Hematopoietic multipotent progenitor cell treated with erythropoietin and hydrocortisone succinate and interleukin-3 and kit ligand, for 15 days (in vitro differentiated cells): ENCODE data around the gene LIN54.
A peak's percentile ranks its signal among the peaks of the same experiment; 100 is the strongest.

Experiments
- DNase-seq: peaks from one replicate; pipeline ENCODE4 v3.0.0-alpha.2; 2015; ENCODE audit warnings: low spot score

Gene LIN54

DNA sequence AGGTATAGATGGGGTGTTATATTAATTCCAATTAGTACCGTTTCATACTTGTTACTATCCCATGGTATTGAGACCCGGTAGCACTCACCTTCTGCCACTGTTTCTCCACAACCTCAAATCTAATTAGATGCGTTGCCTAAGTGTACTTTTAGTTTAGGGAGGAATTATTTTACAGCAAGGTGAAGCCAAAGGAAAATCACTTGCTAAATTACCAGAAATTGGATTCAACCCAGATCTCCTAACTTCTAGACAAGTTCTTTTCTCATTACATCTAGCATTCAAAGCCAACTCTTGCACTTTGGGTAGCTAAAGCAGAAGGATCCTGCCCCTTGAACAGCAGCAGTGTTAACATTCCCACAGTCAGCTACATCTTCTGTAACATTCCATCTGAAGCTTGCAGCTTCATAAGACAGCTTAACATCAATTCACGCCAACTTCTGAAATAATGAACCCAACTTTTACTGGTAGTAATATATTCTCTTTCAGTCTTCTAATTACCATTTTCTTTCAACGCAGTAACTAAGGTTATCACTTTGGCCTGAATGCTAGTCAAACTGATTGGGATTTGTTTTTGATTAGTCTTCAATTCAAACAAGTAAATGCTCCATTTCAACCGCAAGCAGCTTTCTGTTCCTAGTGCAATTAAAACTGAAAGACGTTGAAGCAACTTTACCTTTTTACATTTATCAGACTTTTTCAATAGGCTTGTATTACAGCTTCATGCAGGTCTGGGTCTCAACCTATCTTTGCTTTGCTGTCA is 118.7 kb downstream of the LIN54 start:
- no peak for DNase-seq

DNA sequence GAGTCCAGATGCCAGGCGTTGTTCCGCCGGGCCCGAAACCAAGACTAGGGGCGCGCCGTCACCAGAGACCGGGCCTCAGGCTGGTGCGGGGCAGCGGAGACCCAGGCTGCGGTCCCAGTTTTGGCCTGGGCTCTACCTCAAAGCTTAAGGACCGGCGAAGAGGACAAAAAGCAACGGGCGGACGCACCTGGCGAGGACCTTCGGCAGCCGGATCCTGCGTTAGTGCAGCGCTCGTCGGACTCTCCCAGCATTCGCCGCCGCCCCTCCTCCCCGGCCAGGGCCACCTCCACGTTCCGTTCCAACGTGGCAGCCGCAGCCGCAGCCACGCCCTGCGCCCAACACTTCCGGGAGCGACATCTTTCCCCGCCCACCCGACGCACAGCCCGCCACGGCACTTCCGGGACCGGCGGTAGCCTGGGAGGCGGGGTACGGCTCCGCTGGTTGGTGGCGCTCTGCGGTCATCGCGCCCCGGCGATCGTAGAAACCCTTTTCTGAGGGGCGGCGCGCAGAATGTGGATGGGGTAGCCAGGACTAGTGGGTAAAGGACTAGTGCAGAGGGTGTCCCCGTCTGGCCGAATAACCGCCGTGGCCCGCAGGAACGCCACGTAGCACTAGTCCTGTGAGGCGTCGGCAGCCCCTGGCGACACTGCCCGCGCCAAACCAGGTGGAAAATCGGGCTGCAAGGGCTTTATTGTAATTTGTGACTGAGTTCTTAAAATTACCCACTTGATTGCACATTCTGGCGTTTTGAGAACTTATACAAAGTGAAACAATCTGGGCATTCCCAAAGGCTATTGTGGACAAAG is 119.5 kb downstream of the LIN54 start, which contains the start of gene SEC31A:
Gene SEC31A (minus strand): TSS at position 253 of the 806 bp plus-strand sequence. CDS start 9,217 bp downstream, outside the sequence.
- peak; percentile 96 for DNase-seq

- DNase-seq, result no peak
These were observed 120.1 kb downstream of the LIN54 start for GRCh38 chr4:82890528-82890900.

DNA sequence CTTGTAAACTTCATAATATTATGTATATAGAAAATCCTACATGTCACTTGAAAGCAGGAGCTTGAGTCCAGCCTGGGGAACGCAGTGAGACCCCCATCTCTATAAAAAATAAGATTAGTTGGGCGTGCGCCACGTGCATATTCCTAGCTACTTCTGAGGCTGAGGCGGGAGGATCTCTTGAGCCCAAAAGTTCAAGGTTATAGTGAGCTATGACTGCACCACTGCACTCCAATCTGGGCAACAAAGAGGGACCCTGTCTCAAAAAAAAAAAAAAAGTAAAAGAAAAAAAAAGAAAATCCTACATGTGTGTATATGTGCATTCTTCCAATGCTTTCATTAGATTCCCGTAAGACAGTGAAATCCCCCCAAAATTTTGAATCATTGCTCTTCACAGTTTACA is 121.3 kb downstream of the LIN54 start:
- DNase-seq, result no peak

DNA sequence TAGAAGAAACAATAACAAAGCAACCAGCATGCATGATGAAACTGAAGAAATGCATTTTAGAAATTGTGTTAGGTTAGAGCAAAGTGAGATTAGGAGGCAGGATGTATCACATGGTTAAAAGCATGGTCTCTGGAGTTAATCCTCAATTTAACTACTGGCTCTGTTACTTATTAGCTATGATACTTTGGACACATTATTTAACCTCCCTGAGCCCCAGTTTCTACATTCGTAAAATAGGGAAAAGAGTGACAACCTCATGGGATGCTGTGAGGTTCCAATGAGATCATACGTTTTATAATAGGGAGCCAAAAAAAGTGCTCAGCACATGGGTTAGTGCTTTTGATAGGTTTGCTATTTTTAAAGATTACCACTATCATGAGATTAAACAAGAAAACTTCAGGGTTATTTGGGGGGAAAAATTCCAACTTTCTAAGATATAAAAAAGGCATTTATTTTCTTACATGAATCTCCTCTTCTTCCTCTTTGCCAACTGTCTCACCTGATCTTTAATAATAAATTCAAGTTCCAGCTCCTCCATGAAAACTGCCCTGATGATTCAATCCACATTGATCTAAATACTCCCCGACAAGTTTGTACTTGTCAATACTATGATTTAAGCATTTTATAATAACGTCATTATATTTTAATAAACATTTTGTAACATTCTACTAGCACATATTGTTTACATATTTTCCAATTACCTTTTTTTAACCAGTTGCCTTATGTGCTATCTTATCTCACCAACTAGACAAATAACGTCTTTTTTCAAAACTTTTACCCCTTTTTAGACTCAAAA is 124.3 kb downstream of the LIN54 start:
- DNase-seq, result no peak

DNA sequence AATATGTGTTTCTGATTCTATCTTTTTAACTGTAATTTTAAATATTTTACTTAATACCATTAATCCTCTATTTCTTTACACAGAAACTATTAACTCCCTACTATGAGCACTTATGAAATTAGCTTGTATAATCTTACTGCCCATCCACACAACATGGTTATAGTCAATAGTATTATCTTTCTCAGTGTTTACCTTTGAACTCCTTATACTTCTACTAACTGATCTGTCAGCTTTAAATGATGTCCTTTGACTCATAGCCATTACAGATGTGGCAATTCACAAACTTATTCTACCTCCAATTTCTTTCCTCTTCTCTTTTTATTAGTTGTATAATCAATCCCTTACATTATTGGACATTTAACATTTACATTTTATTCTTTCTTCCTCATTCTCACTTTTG is 125.2 kb downstream of the LIN54 start:
- DNase-seq, result no peak
